Heart right ventricle (tissue), 16 donors: Measurements from ENCODE around the gene TAF10. TPM values are rescaled to one million over a fixed set of nuclear protein-coding genes. Genes with fewer than 3 reads are reported as not detected.

Experiments used
- ATAC-seq, 8 donors: fragments of 200-7000 bp; cut with Tn5 transposase; one replicate each; pipeline ENCODE4 v1.9.1; 2020; ENCODE audit warnings: mild to moderate bottlenecking in 8 of 8, moderate library complexity in 8 of 8, moderate number of reproducible peaks in 1 of 8
- DNase-seq, 2 donors: peaks; one replicate each; pipeline ENCODE4 v3.0.0-alpha.2; 2020
- H3K27ac ChIP-seq, 10 donors: fragments of 200-600 bp; sonication (generic) in 2 of 10; one replicate each; pipeline versions ENCODE4 v1.5.0 to v1.8.0; 2020 to 2022; ENCODE audit warnings: mild to moderate bottlenecking in 3 of 10
- H3K27me3 ChIP-seq, 7 donors: fragments of 200-600 bp; one replicate each; pipeline ENCODE4 v1.8.0; 2021 to 2022; ENCODE audit warnings: mild to moderate bottlenecking in 2 of 7
- H3K36me3 ChIP-seq, 9 donors: fragments of 200-600 bp; sonication (generic) in 1 of 9; one replicate each; pipeline versions ENCODE4 v1.5.0 to v1.8.0; 2020 to 2022; ENCODE audit warnings: mild to moderate bottlenecking in 2 of 9
- H3K4me1 ChIP-seq, 9 donors: fragments of 200-600 bp; sonication (generic) in 1 of 9; one replicate each; pipeline versions ENCODE4 v1.5.0 to v1.8.0; 2020 to 2022; ENCODE audit warnings: mild to moderate bottlenecking in 4 of 9
- H3K4me3 ChIP-seq, 10 donors: fragments of 200-600 bp; sonication (generic) in 2 of 10; one replicate each; pipeline versions ENCODE4 v1.5.0 to v1.8.0; 2020 to 2022; ENCODE audit warnings: mild to moderate bottlenecking in 7 of 10, moderate library complexity in 2 of 10
- H3K9me3 ChIP-seq, 11 donors: fragments of 200-600 bp in 10 of 11; sonication (generic) in 2 of 11; one replicate each; pipeline versions ENCODE4 v1.5.0 to v1.8.0; 2013 to 2022; ENCODE audit warnings: mild to moderate bottlenecking in 2 of 11, control low read depth in 1 of 11, moderate library complexity in 1 of 11
- WGBS, 2 donors: extraction: QIAGEN DNeasy Blood & Tissue Kit; methylation state at CpG; one replicate each; pipeline ENCODE4 v1.1.7; 2013; ENCODE audit warnings: inconsistent platforms in 1 of 2; 5-methylcytosine and 5-hydroxymethylcytosine counted together
- intact Hi-C, 10 donors: fragments of 100-400 bp; cut with DNase I; formaldehyde crosslinking; loops; one replicate each; pipeline versions ENCODE4 v1.11.1 to v1.14.2; 2022
- polyA plus RNA-seq, 2 donors: library from polyadenylated mRNA; stranded (reverse); fragments of 200-250 nt; gene quantifications; one replicate each; pipeline ENCODE4 v1.2.3, GENCODE V29; 2013
- total RNA-seq, 10 donors: library from RNA; stranded (reverse); fragmentation: NEBNext Ultra II Directional in 3 of 10; extraction: Animal tissue kit (Norgen Biotek cat#: 25700) in 3 of 10; gene quantifications; one replicate each; pipeline versions ENCODE4 v1.2.1 to v1.2.4, GENCODE V29; 2021 to 2023
- TF ChIP-seq, protein P1 (sequence below), 9 donors: fragments of 200-600 bp; sonication (generic) in 2 of 9; IDR thresholded peaks; one replicate each; pipeline versions ENCODE4 v1.5.0 to v1.8.0; 2021 to 2022; ENCODE audit warnings: antibody characterized with exemption in 9 of 9, mild to moderate bottlenecking in 5 of 9, moderate library complexity in 1 of 9
- donor health status: Arrhythmogenic right ventricular cardiomyopathy.
- donor health status: ischemic (EF 13 %, LVEDD 7.1; RV severe dilation, severe dysfunction).
- donor health status: healthy with polysubstance abuse.
- donor health status: DM: no; HTN: yes; CAD: no.
- donor health status: DM: no; HTN: no; CAD: no.
- donor health status: ischemic (EF 25% LVEDD 6.9; RV normal size, moderate dysfunction).
- donor health status: ischemic (EF 25% LVEDD 5.7; RV mildly dilated, moderate dysfunction).
- donor health status: healthy.
- donor health status: DM: yes; HTN: yes; CAD: no.
- donor health status: Ischemic cardiomyopathy.
- donor health status: ischemic (EF 35%, LVEDD 5.7; RV mildly dilated, moderate dysfunction).
- donor health status: nonischemic (EF 11% LVEDD 7.7; RV severe dilation, severe dysfunction).
- donor health status: DM: yes; HTN: yes; CAD: no.
- donor health status: PGD.
- donor health status: ischemic (EF 29% LVEDD 5.4; RV normal size, mild dysfunction).
- donor health status: nonischemic (EF 23%, LVEDD 6.1; RV moderate dilation, normal function).

Gene TAF10
- total and polyA plus RNA-seq, 12 donors: 78.0 to 254 (median 90.5) TPM

DNA sequence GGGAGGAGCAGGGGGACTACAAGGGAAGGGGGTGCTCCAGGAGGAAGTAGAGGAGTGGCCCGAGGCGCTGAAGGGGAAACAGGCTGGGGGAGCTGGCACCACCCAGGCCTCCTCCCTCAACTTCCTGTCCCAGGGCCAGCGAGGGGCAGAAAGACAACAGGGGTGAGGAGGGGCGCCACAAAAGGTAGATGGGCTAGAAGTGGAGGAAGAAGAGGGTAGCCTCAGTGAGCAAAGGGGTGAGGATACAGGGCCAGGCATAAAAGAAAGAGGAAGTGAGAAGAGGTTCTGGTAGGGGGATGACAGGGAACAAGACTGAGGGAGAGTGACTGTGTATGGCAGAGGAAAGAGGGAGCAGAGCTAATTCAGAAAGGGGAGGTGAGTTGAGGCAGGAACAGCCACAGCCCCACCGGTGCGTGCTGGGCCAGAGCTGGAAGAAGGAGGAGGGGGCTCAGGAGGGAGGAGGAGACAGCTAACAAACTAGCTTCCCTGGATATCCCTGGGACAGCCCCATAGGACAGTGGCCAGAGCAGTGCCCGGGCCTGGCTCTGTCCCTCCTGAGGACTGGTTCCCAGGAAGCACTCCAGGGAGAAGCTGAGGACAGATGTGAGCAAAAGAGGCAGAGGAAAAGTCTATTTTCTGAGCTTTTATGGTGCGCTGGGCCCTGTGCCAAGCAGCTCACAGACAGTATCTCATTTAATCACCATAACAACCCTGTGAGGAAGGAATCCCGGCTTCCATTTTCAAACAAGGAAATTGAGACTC lies 35.1 kb upstream of the TAF10 start:
- Histone ChIP-seq H3K27me3 (peaks cover 0 to 4% (median 0%) of the 10 kb centered on the region in 7 donors), H3K36me3 (peaks cover 0 to 12% (median 0%) of the 10 kb centered on the region in 9 donors), H3K4me3 (peak overlapping the region in 5 of 10 donors; percentile 5 to 26 (median 18)), H3K4me1 (peaks cover 7 to 84% (median 43%) of the 10 kb centered on the region in 9 donors), H3K27ac (peak overlapping the region; percentile 37 to 94 (median 86)), H3K9me3 (no peaks in the 10 kb centered on the region)
- ATAC-seq: peak; percentile 20 to 65 (median 43)
- TF ChIP-seq, protein P1, sequence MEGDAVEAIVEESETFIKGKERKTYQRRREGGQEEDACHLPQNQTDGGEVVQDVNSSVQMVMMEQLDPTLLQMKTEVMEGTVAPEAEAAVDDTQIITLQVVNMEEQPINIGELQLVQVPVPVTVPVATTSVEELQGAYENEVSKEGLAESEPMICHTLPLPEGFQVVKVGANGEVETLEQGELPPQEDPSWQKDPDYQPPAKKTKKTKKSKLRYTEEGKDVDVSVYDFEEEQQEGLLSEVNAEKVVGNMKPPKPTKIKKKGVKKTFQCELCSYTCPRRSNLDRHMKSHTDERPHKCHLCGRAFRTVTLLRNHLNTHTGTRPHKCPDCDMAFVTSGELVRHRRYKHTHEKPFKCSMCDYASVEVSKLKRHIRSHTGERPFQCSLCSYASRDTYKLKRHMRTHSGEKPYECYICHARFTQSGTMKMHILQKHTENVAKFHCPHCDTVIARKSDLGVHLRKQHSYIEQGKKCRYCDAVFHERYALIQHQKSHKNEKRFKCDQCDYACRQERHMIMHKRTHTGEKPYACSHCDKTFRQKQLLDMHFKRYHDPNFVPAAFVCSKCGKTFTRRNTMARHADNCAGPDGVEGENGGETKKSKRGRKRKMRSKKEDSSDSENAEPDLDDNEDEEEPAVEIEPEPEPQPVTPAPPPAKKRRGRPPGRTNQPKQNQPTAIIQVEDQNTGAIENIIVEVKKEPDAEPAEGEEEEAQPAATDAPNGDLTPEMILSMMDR (IDR thresholded peaks at IDR 0.05): no peak
- peak; percentile 51 to 63 for DNase-seq
- 48 to 52% methylated on average over 9 of the region's 9 CpGs for WGBS, 2 donors
- intact Hi-C loops: no loop called here

DNA sequence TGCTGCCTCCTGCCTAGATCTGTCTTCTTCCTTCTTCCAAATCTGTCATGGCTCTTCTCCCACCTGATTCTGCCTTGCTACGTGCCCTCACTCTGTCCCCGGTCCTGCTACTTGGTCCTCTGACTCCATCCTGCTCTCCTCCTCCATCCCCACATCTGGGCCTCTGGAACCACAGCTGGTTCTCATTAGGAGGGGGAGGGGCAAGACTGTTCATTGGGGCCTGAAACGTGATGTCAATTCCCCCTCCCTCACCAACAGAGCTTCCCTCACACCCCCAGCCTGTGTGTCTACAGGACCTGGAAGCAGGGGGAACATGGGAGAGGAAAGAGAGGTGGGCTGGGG lies 34.5 kb upstream of the TAF10 start:
- intact Hi-C loops: no loop called here
- DNase-seq (peak in 1 of 2 donors; percentile 78), ATAC-seq (peak; percentile 56 to 80 (median 76))
- peaks cover 7 to 84% (median 39%) of the 10 kb centered on the region in 9 donors for H3K4me1 ChIP-seq
- H3K27me3 ChIP-seq: peaks cover 0 to 2% (median 0%) of the 10 kb centered on the region in 7 donors
- 33 to 44% methylated on average over 3 of the region's 3 CpGs for WGBS, 2 donors
- peak overlapping the region in 5 of 10 donors; percentile 5 to 26 (median 18) for H3K4me3 ChIP-seq
- no peaks in the 10 kb centered on the region for H3K9me3 ChIP-seq
- peak overlapping the region; percentile 37 to 94 (median 86) for H3K27ac ChIP-seq
- TF ChIP-seq, protein P1 (IDR thresholded peaks at IDR 0.05): no peak
- H3K36me3 ChIP-seq: peaks cover 0 to 12% (median 0%) of the 10 kb centered on the region in 9 donors

DNA sequence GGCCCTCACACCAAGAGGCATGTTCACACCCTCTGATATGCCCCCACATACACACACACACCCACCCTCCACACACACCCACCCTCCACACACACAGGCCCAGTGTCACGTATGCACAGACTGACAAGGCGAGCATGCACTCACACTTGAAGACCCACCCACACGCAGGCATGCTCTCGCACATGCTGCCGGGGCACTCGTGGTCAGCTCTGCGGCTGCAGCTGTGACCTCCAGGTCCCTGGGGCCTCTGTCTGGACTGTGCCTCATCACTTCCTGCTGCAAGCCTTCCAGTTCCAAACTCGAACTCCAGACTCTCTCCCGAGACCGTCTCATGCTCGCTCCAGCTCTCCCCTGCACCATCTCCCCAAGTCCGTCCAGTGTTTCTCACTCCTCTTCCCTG lies 34.1 kb upstream of the TAF10 start:
- H3K27ac ChIP-seq: peak overlapping the region; percentile 37 to 94 (median 86)
- TF ChIP-seq, protein P1 (IDR thresholded peaks at IDR 0.05): no peak
- H3K4me1 ChIP-seq: peaks cover 7 to 83% (median 39%) of the 10 kb centered on the region in 9 donors
- peak overlapping the region in 5 of 10 donors; percentile 5 to 26 (median 12) for H3K4me3 ChIP-seq
- intact Hi-C loops: no loop called here
- 28 to 35% methylated on average over 12 of the region's 12 CpGs for WGBS, 2 donors
- no peaks in the 10 kb centered on the region for H3K9me3 ChIP-seq
- H3K36me3 ChIP-seq: peaks cover 0 to 17% (median 0%) of the 10 kb centered on the region in 9 donors
- peak; percentile 78 to 86 (median 80) for ATAC-seq
- peak; percentile 83 to 87 for DNase-seq
- no peaks in the 10 kb centered on the region for H3K27me3 ChIP-seq

DNA sequence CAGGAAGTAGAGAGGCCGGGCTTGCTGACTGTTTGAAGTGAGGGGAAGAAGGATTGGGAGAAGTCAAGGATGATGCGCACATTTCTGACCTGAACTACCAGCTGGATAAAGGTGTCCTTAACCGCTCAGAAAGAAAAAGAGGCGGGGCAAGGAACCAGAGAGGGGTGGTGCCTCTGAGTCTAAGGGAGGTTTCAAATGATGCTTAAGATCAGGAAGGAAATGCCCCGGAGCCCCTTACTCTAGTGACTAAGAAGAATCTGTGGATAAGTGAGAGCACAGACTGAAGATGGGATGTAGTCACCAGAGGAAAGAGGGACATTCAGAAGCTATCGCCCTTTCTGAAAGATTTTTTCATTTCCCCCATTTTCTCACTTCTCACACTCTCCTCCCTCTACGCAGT lies 30.9 kb upstream of the TAF10 start:
- no peak for DNase-seq
- Histone ChIP-seq H3K4me3 (no peak overlapping the region), H3K27me3 (no peaks in the 10 kb centered on the region), H3K27ac (no peak overlapping the region), H3K4me1 (peaks cover 9 to 82% (median 45%) of the 10 kb centered on the region in 9 donors), H3K9me3 (no peaks in the 10 kb centered on the region), H3K36me3 (peaks cover 0 to 38% (median 0%) of the 10 kb centered on the region in 9 donors)
- ATAC-seq: no peak
- TF ChIP-seq, protein P1 (IDR thresholded peaks at IDR 0.05): no peak
- intact Hi-C loops: no loop called here
- 86 to 90% methylated on average over 7 of the region's 7 CpGs for WGBS, 2 donors
